Activated CD8-positive, alpha-beta memory T cell treated with anti-CD3 and anti-CD28 coated beads for 24 hours (primary cell): ENCODE data around the gene FAM228B.
"Not testable (repeated sequence)": the region's sequence is repeated elsewhere in the genome, so short reads cannot be mapped to it uniquely, and the experiment has no call there.

Experiments
- DNase-seq: peaks from one replicate; pipeline ENCODE4 v3.0.0-alpha.2; 2020

Gene FAM228B

GRCh38 chr2:24104110-24104650, 19.1 kb upstream of the FAM228B start:
- no peak for DNase-seq

GRCh38 chr2:24104906-24105305, 18.4 kb upstream of the FAM228B start:
- no peak for DNase-seq

- DNase-seq, result no peak
These were observed 17.5 kb upstream of the FAM228B start for GRCh38 chr2:24105816-24106215.

- DNase-seq, result no peak
These were observed 16.5 kb upstream of the FAM228B start for GRCh38 chr2:24106786-24107185.

- no peak for DNase-seq
These were observed 15.9 kb upstream of the FAM228B start for GRCh38 chr2:24107336-24107735.

GRCh38 chr2:24109431-24109830, 13.8 kb upstream of the FAM228B start:
- DNase-seq, result not testable (repeated sequence)

- no peak for DNase-seq
These were observed 12.5 kb upstream of the FAM228B start for GRCh38 chr2:24110660-24111303.

- DNase-seq, result no peak
These were observed 11.8 kb upstream of the FAM228B start for GRCh38 chr2:24111407-24111901.

GRCh38 chr2:24115057-24115456, 8.2 kb upstream of the FAM228B start:
- DNase-seq, result no peak

GRCh38 chr2:24117902-24118301, 5.4 kb upstream of the FAM228B start:
- no peak for DNase-seq

GRCh38 chr2:24121066-24121465, 2.2 kb upstream of the FAM228B start:
- DNase-seq, result no peak

GRCh38 chr2:24121469-24121868, 1.8 kb upstream of the FAM228B start:
- no peak for DNase-seq

- no peak for DNase-seq
These were observed 689 bp upstream of the FAM228B start for GRCh38 chr2:24122366-24123194.

GRCh38 chr2:24123922-24124580, 782 bp downstream of the FAM228B start:
- DNase-seq, result no peak

- DNase-seq, result no peak
These were observed 2.7 kb downstream of the FAM228B start for GRCh38 chr2:24125956-24126355.

GRCh38 chr2:24132543-24132942, 9.3 kb downstream of the FAM228B start:
- no peak for DNase-seq

- DNase-seq, result not testable (repeated sequence)
These were observed 17.0 kb downstream of the FAM228B start for GRCh38 chr2:24140305-24140704.

GRCh38 chr2:24147364-24147763, 24.1 kb downstream of the FAM228B start:
- no peak for DNase-seq

GRCh38 chr2:24152413-24153197, 29.3 kb downstream of the FAM228B start:
- DNase-seq, result no peak

- DNase-seq, result no peak
These were observed 30.2 kb downstream of the FAM228B start for GRCh38 chr2:24153478-24153877.

- no peak for DNase-seq
These were observed 34.9 kb downstream of the FAM228B start for GRCh38 chr2:24158131-24158530.

GRCh38 chr2:24159708-24160107, 36.4 kb downstream of the FAM228B start:
- DNase-seq, result no peak

GRCh38 chr2:24160761-24161160, 37.5 kb downstream of the FAM228B start:
- DNase-seq, result no peak
